ENCODE measurements around the gene MEST.
"Not testable (repeated sequence)": the region's sequence is repeated elsewhere in the genome, so short reads cannot be mapped to it uniquely, and the experiment has no call there.

The MEST gene

DNA sequence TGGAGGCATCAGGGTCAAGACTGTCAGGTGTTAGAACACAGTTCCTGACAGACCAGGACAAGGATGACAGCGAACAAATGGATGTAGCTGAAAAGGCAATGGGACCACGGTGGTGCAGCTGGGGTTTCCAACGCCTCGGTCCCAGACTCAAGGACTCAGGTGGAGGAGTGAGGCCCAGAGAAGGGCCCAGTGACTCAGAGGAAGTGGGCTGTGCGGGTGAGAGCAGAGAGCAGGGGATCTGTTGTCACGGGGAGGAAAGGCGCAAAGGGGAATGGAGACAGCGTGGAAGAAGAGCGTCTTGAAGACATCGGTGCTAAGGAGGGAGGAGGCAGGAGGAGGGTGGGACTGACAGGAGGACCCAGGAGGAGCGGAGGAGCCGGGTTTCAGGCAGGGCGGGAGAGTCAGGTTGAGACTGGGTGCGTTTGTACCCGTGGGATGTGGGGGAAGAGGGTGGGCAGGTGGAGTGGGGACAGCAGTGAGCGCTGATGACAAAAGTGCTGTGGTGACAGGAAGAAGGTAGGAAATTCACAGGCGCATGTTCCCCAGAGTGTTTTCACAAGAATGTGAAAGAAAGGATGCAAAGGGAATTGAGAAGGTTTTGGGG is 36.0 kb downstream of the MEST start:
- DNase-seq: not testable (repeated sequence)

DNA sequence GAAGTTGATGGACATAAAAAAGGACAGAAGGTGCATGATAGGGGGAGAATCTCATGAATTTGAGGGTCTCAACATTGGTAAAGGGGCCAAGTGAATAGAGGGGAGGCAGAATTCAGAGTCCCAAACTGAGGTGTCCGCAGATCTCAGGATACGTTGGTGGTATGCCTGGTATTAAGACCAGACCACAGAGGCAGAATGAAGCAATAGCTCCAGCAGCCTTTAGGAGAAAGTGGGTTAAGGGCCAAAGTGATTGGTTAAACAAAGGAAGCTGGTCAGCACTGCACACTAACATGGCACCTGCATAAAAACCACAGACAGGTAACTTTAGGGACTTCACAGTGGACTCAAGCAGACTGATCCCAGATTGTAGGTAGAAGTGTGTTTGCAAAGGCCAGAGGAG is 37.5 kb downstream of the MEST start:
- DNase-seq: no peak

DNA sequence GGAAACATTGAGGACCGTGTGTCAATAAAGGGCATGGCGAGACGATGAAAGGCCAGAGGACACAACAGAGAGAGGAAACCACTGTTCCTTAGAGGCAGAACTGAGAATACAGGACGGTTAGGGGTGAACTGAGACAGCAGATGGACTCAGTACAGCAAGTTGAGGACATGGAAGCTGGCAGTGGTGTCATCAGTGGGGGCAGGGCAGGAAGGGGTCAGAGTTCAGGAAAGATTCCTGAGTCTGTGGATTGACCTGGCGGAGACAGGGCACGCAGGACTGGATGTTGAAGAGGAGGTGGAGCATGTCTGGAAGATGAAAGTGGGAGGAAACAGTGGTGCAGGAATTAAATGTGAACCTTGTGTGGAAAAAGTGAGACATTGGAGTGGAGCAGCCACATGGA is 46.0 kb downstream of the MEST start:
- DNase-seq: not testable (repeated sequence)

DNA sequence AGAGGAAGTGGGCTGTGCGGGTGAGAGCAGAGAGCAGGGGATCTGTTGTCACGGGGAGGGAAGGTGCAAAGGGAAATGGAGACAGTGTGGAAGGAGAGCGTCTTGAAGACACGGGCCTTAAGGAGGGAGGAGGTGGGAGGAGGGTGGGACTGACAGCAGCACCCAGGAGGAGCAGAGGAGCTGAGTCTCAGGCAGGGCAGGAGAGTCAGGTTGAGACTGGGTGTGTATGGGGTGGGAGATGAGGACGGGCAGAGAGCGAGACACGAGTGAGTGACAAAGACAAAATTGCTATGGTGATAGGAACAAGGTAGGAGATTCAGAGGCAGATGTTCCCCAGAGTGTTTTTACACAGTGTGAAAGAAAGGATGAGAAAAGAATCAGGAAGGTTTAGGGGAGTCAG is 49.4 kb downstream of the MEST start:
- DNase-seq: not testable (repeated sequence)

DNA sequence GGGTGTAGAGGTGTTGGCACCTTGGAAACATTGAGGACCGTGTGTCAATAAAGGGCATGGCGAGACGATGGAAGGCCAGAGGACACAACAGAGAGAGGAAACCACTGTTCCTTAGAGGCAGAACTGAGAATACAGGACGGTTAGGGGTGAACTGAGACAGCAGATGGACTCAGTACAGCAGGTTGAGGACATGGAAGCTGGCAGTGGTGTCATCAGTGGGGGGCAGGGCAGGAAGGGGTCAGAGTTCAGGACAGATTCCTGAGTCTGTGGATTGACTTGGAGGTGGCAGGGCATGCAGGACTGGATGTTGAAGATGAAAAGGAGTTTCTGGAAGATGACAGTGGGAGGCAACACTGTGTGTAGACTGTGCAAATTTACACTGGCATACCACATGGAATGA is 50.4 kb downstream of the MEST start:
- DNase-seq: not testable (repeated sequence)

DNA sequence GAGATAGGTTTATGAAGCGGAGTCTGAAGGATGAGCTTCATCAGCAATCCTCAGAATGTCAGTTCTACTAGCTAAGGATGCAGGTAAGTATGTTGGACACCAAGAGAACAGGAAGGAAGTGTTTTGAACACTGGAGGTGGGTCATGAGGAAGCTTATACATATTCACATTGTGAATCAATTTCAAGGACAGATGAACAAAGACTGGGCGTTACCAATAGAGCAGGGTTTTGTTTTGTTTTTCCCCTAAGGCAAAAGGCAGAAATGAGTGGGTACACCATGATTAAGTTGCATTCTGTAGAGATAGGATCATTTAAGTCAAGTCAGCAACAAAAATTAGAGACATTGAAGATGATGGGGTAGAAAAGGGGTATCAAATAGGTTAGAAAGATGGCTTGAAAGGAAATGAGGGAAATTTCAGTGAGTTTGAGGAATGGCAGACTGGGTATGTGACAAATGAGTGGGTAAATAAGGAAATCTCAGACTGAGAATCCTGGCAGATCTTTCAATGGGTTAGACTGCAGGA is 51.7 kb downstream of the MEST start:
- no peak for DNase-seq

DNA sequence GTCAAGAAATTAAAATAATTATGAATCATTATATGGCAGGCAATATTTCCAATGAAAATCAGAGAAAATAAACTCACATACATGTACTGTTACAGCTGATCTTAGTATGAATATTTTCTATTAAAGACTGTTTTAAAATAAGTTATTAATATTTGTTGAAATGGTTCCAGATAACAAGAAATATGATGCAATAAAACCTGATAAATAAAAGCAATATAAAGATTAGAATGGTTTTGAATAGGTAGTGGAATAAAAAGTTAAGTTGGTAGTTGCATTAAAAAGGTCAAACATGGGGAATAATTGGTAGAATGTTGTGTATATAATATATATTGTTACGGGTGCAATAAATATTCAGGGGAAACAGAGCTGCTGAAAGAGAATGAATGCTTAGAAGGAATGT is 52.5 kb downstream of the MEST start:
- no peak for DNase-seq

DNA sequence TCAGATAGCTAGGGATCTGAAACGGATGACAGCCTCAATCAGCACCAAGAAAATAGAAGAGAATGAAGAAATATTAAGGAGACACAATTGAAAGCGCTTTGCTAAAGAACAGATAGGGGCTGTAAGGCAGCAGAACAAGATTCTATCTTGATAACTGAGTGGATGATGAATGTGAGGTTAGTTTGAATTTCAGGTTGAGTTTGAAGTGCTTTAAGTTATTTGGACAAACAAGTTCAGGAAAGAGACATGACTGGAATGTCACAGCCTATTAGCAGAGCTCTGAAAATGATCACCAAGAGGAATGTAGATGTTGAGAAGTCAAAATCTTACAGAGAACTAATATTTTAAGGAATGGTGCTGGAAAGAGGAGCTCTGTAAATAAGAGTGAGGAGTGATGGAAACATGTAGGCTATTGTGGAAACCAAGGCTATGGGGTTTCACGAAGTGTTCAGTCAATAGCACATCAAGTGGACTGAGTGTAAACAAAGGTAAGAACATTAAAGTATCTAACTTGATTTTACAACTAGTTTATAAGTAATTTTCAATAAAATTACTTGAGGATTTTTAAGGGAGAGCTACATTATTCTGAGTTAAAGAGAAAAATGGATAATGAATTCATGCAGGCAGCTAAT is 61.6 kb downstream of the MEST start:
- DNase-seq: no peak

DNA sequence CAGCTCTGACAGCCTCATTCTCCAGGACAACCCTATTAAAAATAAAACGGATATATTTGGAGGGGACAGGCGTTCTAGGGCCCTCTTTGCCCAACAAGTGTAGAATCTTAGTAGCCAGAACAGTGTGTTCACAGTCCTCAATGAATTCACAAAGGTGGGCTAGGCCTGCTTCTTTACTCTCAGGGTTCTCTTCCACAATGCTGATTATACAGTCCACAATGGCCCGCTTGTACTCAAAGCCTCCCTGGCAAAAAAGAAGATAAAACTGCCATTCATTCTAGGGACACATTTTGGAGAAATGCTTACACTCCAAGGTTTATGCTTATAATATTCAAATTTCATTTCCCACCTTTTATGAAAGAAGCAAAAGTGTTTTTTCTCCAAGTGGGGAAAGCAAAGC is 62.6 kb downstream of the MEST start:
- DNase-seq: no peak

Data from NCI-H1105 (cell line).